GM19455 (cell line): ENCODE results near the gene TSPO2.

Source experiments
- ATAC-seq: cut with Tn5 transposase; IDR thresholded peaks from one replicate; pipeline ENCODE4 v1.9.1; 2021; ENCODE audit not compliant: unreplicated experiment

TSPO2 gene

GRCh38 chr6:41027241-41027640, 15.0 kb upstream of the TSPO2 start:
- ATAC-seq = no peak

GRCh38 chr6:41027799-41028560, 14.3 kb upstream of the TSPO2 start:
- ATAC-seq = peak; percentile 90

- ATAC-seq = peak; percentile 46
Measured at GRCh38 chr6:41028561-41029412, 13.5 kb upstream of the TSPO2 start.

DNA sequence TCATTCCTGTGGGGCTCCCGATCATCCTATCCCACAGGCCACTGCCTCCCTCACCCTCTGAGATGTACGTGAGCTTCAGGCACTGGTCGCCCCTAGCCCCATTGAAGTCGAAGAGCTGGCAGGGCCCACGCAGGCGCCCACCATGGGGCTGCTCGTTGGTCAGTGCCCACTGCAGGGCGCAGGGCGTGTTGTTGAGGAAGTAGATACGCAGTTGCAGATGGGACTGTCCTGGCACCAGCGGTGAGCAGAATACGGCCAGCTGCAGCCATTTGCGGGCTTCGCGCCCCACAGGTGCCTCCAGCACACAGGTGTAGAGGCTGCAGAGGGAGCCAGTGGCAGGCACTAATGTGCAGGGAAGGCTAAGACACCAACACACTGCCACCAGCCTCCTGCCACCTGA, 9.4 kb upstream of the TSPO2 start:
- ATAC-seq = no peak

GRCh38 chr6:41033776-41034175, 8.5 kb upstream of the TSPO2 start:
- ATAC-seq = no peak

- ATAC-seq = no peak
Measured at GRCh38 chr6:41036186-41036585, 6.1 kb upstream of the TSPO2 start.

GRCh38 chr6:41036601-41037000, 5.7 kb upstream of the TSPO2 start:
- ATAC-seq = no peak

GRCh38 chr6:41037107-41037900, 5.0 kb upstream of the TSPO2 start:
- no peak for ATAC-seq

- no peak for ATAC-seq
Measured at GRCh38 chr6:41038205-41038604, 4.1 kb upstream of the TSPO2 start.

DNA sequence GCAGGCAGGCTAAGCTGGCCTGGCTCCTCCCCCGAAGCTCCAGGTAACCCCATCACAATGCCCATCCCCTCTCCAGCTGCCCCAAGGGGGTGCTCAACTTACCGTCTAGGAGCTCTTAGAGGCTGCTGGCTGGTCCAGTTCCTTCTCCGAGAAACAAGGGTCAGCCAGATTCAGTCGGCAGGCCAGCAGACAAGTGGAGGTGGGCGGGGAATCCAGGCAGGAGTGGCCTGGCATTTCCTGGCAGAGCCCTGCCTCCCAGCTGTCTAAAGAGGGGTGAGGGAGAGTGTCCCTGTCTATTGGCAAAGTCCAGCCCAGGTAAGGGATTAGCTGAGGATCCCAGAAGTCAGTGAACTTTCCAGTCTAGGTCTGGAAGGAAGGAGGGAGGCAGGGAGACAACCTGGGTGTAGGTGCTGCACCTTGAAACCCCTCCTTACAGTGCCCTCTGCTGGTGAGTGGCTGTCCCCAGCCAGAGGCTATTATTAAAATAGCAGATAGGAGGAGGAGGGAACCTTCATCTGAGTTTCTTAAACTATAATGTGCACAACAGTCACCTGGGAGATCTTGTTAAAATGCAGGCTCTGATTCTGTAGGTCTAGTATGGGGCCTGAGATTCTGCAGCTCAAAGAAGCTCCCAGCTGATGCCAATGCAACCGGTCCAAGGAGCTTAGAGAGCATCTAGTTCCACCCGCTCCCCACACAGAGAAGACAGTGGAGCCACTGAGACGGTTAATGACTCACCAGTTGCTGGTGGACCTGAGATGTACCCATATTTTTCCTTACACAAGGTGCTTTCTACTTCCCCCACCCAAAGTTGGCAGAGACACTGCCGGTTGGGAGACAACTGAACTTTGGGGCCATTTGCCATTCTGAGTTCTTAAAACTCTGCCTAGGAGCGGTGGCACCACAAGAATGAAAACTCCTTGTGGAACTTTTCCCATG, 2.9 kb upstream of the TSPO2 start, which contains the start of gene UNC5CL:
Gene UNC5CL, minus strand, starts transcription at position 162 of the 939 bp plus-strand sequence. CDS start 4,147 bp downstream, outside the sequence.
- ATAC-seq = no peak

DNA sequence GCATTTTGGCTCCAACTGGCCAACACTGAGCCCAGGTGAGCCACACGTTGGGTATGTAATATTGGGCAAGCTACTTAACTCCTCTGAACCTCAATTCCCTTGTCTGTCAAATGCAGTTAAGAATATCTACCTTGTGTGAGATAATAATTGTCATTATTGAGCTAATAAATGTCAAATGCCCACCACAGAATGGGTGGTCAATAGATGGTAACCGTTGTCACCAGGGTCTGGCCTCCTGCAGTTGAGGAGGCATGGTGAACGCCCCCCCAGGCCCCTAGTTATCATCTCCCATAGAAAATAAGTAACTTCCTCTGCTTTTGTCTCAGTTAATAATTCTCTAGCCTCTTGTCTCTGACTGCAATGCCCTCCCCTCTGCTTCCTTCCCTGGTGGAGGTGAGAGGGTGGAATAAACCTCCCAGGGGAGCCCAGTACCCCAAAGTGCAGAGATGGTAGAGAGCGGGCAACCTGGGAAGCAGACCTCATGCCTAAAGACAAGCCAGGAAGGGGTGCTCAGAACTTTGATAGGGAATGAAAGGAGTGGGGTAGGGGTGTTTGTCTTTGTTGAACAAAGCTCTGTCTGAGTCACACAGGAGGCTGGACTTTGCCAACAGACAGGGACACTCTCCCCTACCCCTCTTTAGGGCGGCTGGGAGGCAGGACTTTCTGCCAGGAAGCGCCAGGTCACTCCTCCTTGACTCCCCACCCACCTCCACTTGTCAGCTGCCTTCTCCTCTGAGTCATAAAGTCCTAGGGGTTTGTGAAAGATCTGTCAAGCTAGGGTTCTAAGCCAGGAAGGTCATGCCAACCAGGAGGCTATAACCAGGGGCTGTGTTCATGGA, 1.9 kb upstream of the TSPO2 start:
- no peak for ATAC-seq

GRCh38 chr6:41040940-41041536, 1.2 kb upstream of the TSPO2 start:
- no peak for ATAC-seq

GRCh38 chr6:41043151-41043550, 884 bp downstream of the TSPO2 start:
- no peak for ATAC-seq

DNA sequence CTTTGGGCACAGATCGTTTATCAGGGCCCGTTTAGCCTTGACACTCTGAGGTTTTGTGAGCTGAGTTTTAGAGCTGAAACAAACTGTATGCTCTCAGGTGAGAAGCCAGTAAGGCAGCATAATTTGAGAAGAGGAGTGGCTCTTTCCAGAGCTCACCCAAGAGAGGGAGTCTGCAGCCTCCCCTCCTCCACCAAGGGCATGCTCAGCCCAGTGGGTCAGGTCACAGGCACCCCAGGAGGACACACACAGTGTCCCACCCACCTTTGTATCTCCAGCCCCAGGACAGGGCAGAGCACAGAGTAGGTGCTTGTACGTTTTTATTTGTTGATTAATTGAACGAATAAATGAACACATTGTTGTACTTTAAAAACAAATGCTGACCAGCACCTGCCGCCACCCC, 3.4 kb downstream of the TSPO2 start:
- ATAC-seq = no peak

GRCh38 chr6:41046084-41046483, 3.8 kb downstream of the TSPO2 start:
- ATAC-seq = no peak

DNA sequence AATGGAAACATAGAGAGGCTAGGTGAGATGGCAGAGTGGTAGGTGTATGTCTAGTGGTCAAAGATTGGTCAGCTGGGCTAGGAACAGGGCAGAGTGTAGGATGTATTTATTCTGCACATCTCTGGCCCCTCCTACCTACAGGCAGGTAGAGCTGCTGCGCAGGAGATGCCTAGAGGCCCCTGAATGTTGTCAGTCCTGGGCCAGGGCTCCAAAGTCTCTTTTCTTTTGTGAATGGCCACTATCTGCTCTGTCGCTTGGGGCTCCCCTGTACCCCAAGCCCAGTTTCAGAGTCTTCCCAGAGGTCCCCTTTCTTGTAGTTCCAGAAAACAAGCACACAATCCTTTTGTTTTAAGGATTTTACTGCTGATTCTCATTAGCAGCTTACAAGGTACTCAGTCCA, 5.0 kb downstream of the TSPO2 start:
- no peak for ATAC-seq

DNA sequence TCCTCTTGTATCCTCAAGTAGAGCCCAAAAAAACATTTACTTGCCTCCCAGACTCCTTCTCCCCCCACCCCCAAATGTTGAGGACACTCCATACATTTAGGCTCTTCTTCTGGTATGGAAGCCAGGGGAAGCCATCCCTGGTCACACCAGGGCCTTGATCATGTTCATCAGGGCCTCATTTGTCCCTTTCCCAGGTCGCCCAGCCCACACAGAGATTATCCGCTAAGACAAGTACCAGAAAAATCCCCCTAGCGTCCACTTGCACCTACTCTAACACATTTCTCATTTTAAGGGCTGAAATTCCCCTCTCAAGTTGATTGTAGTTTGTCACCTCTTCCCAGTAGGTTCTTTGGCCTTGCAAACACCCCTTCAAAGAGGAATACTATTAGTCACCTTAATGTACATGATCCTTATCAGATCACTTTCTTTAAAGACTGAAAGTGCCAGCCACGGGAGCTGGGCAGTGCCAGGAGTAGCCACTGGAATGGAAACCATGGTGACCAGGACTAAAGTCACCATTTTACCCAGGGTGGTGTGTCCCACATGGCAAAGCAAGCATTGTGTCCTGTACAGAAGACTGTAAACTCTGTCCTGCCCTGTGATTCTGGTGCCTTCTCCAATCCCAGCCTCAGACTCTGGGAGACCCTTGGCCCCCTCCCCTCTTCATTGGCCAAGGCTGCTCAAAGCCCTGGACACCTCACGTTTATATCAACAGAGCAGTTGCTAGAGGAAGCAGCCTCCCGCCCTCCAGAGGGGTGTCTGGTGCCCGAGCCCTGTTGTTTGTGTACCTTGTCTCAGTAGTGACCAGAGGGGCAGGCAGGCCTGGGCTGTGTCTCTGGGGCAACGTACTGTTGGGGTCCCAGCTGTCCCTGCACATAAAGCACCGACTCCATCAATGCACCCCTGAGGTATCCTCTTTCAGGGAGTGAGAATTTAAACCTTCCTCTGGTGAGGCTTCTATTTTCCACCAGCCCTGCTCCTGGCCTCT, 5.8 kb downstream of the TSPO2 start:
- no peak for ATAC-seq

DNA sequence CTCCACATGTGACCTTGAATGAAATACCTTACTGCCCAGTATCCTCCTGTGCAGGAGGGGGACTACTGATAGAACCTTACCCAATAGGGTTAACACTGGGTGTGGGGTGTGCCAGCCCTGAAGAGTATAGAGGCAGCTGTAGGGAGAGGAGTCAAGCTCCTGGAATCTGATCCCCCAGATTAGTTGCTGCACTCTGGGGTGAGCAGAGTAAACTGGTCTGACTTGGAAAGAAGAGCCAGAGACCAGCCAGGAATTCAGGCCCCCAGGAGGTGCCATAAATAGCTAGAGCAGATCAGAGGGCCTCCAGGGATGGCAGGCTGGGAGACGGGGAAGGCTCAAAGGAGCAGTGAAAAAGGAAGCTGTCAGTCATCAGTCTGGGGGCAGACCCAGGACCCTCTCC, 7.3 kb downstream of the TSPO2 start:
- ATAC-seq = no peak
